ENCODE results near the gene FAN1.

Gene FAN1

DNA sequence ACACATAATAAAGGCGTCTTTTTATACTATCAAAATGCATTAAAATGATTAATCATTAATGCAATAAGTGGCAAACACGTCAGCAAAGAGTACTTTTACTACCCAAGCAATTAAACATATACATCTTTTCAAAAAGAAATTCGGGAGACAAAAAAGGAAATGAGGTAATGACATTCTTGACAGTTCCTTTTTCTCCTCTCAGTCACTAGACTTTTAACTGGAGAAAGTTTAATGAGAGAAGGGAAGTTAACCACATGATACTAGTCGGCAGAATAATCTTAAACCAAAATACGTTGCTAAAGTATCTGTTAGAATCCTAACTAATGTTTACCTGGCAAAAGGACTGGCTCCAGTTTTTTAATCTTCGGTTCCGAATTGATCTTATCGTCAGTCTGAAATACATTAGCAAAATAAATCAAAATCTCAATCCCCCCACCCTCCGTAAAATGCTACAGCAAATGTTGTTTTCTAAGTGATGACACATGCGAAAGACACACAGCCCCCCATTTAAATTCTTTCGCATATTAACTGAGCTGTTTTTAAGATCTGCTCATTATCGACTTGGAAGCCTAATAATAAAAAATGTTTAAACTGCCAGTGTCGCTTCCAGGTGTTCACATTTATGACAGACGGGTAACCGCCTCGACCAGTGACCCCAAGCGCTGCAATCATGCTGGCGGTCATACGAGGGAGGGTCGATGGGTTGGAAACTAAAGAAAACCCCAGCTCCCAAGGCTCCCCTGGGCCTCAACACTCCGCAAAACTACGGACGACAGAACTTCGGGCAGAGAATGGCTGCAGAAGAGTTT, 86.9 kb downstream of the FAN1 start:
- intact Hi-C loops (cut with micrococcal nuclease) = loop anchor here (5.0 kb wide), 2 partner anchors 33 to 92 kb away; no protein-coding TSS in a partner anchor
- Mint-ChIP-seq H3K4me3 (peak overlapping the region; percentile 99), H3K27ac (peak overlapping the region; percentile 99), H3K27me3 (peaks cover 1% of the 10 kb centered on the region), H3K36me3 (ENCODE audit: low read depth) (peaks cover 54% of the 10 kb centered on the region), H3K9me3 (no peaks in the 10 kb centered on the region), H3K4me1 (ENCODE audit: low read depth) (peaks cover 30% of the 10 kb centered on the region)

DNA sequence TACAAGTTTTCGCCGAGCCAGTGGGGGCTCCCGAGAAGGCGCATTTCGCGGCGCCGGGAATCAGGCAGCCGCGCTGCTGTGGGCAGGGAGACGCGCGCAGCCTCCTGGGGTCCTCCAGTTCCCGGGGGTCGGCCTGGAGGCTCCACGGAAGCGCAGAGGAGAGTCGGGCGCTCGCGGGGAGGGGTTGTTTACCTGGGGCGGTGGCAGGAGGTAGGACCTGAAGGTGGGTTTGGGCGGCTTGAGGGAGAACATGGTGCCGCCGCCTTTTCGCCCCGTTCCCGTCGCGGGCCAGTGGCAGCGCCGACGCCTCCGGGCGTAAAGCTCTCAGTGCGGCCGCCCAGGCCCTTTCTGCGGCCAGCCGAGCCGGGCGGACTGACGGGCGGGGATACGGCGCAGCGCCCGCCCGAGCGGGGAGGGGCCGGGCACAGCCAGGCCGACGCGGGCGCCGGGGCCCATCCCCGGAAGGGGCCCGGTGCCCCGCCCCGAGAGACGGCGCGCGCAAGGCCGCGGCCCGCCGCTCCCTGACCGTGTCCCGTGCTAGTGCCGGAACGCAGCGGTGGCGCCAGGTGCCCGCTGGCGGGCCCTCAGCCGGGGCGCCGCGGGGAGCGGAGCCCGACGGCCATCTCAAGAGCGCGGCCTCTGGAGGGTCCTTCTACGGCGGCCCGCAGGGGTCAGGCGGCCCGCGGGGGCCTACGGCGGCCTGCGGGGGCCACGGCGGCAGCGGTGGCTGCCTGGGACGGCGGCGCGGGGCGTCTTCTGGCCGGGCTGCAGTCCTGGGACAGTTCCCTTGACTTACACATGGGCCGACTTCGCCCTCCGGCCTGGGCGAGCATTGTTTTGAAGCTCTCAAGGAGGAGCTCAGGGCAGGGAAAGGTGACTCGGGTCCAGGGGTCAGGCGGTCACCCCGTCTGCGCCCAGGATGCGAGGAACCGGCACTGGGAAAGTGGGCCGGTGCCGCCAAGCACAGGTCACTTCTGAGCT, 87.8 kb downstream of the FAN1 start, which contains the start of gene MTMR10:
Gene MTMR10, minus strand, starts transcription at position 374 of the 981 bp plus-strand sequence. Its CDS starts 122 bp downstream, at position 252.
- H3K4me3 Mint-ChIP-seq = peak within 1 kb of the TSS; percentile 99
- peaks cover 46% of the 10 kb centered on the region for H3K36me3 Mint-ChIP-seq (ENCODE audit: low read depth)
- peaks cover 27% of the 10 kb centered on the region for H3K4me1 Mint-ChIP-seq (ENCODE audit: low read depth)
- intact Hi-C loops (cut with micrococcal nuclease) = loop anchor here (5.0 kb wide), 2 partner anchors 34 to 91 kb away; no protein-coding TSS in a partner anchor
- peaks cover 1% of the 10 kb centered on the region for H3K27me3 Mint-ChIP-seq
- H3K9me3 Mint-ChIP-seq = no peaks in the 10 kb centered on the region
- H3K27ac Mint-ChIP-seq = peak within 1 kb of the TSS; percentile 99

DNA sequence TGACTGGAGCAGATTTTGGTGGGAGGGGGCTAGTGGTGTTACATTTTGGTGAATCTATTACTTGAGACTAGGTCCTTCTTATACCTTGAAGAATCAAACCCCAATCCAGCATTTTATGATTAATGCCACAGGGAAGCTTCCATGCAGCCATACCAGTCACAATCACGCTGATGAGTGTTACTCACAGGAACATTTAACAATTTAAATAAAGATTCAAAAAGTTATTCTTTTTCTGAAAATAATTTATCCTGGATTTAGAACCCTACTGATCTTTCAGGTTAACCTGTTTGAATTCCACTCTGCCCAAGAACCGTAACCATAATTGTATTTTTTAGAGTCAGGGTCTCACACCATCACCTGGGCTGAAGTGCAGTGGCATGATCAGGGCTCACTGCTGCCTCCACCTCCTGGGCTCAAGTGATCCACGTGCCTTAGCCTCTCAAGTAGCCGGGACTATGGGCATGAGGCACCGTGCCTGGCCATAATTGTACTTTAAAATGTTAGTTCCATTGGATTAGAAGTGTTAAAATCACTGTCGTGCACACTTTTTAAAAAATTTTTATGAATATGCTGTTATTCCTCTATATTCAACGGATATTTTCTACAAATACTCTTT, 88.6 kb downstream of the FAN1 start:
- intact Hi-C loops (cut with micrococcal nuclease) = loop anchor here (5.0 kb wide), 2 partner anchors 35 to 90 kb away; no protein-coding TSS in a partner anchor
- Mint-ChIP-seq H3K27ac (peak overlapping the region; percentile 99), H3K9me3 (no peaks in the 10 kb centered on the region)

More for the DNA sequence above, 88.6 kb downstream of the FAN1 start:
- H3K4me3 Mint-ChIP-seq = peak overlapping the region; percentile 84
- peaks cover 1% of the 10 kb centered on the region for H3K27me3 Mint-ChIP-seq
- H3K36me3 Mint-ChIP-seq (ENCODE audit: low read depth) = peaks cover 38% of the 10 kb centered on the region
- peaks cover 20% of the 10 kb centered on the region for H3K4me1 Mint-ChIP-seq (ENCODE audit: low read depth)

Data from dendritic cell treated with granulocyte-macrophage colony-stimulating factor and Interleukin-4, amounts not matched to agents 40 ng/mL and 50 ng/mL, for 4 days (primary cell).